Spleen (tissue), 11 donors: ENCODE measurements around the gene SMAD6. TPM values are rescaled to one million over a fixed set of nuclear protein-coding genes. Genes with fewer than 3 reads are reported as not detected.

Experiments
- DNase-seq: peaks from one replicate; pipeline ENCODE4 v3.0.0-alpha.2; 2020
- H3K27ac ChIP-seq, 8 donors: fragments of 200-600 bp; sonication (generic) in 7 of 8; 1 replicate in 4 of 8; 2 replicates in 4 of 8; pipeline versions ENCODE4 v1.5.0 to v1.8.0; 2016 to 2021; ENCODE audit warnings: inconsistent platforms in 4 of 8, mild to moderate bottlenecking in 4 of 8, moderate library complexity in 1 of 8
- H3K27me3 ChIP-seq, 7 donors: fragments of 200-600 bp; sonication (generic) in 6 of 7; replicated peaks in 1 of 7; 1 replicate in 4 of 7; 2 replicates in 3 of 7; pipeline versions ENCODE4 v1.5.0 to v1.8.0; 2016 to 2021; ENCODE audit warnings: inconsistent platforms in 3 of 7, mild to moderate bottlenecking in 1 of 7
- H3K36me3 ChIP-seq, 6 donors: fragments of 200-600 bp; sonication (generic) in 5 of 6; 1 replicate in 4 of 6; 2 replicates in 2 of 6; pipeline versions ENCODE4 v1.5.0 to v1.8.0; 2016 to 2021; ENCODE audit warnings: inconsistent platforms in 2 of 6
- H3K4me1 ChIP-seq, 6 donors: fragments of 200-600 bp; sonication (generic) in 5 of 6; 1 replicate in 3 of 6; 2 replicates in 3 of 6; pipeline versions ENCODE4 v1.5.0 to v1.8.0; 2016 to 2021; ENCODE audit warnings: inconsistent platforms in 3 of 6
- H3K4me3 ChIP-seq, 8 donors: fragments of 200-600 bp; sonication (generic) in 7 of 8; 1 replicate in 4 of 8; 2 replicates in 4 of 8; pipeline versions ENCODE4 v1.5.0 to v1.8.0; 2016 to 2021; ENCODE audit warnings: inconsistent platforms in 4 of 8, mild to moderate bottlenecking in 4 of 8, moderate library complexity in 2 of 8
- H3K9me3 ChIP-seq, 8 donors: fragments of 200-600 bp; sonication (generic) in 7 of 8; 1 replicate in 4 of 8; 2 replicates in 4 of 8; pipeline versions ENCODE4 v1.5.0 to v1.8.0; 2016 to 2021; ENCODE audit warnings: inconsistent platforms in 4 of 8
- POLR2A ChIP-seq, 3 donors: fragments of 450-650 bp; IDR thresholded peaks; one replicate each; pipeline ENCODE4 v1.5.1; 2017; ENCODE audit warnings: antibody characterized with exemption in 3 of 3, mild to moderate bottlenecking in 1 of 3
- POLR2AphosphoS5 ChIP-seq, 3 donors: sonication (generic); formaldehyde crosslinking; IDR thresholded peaks; one replicate each; pipeline ENCODE4 v1.5.1; 2017; ENCODE audit warnings: antibody characterized with exemption in 3 of 3
- WGBS, 5 donors: extraction: QIAGEN DNeasy Blood & Tissue Kit in 3 of 5; methylation state at CpG; one replicate each; pipeline versions ENCODE4 v1.1.5 to v1.1.7; 2013 to 2018; 5-methylcytosine and 5-hydroxymethylcytosine counted together
- intact Hi-C: fragments of 100-400 bp; cut with DNase I; formaldehyde crosslinking; loops from one replicate; pipeline ENCODE4 v1.15.0; 2023; ENCODE audit warnings: low total_unique reads
- polyA plus RNA-seq, 3 donors: library from polyadenylated mRNA; stranded (reverse); fragments of 200-250 nt; gene quantifications; one replicate each; pipeline ENCODE4 v1.2.1, GENCODE V29; 2013
- total RNA-seq, 7 donors: library from RNA; depleted of rRNA in 3 of 7; stranded (reverse); fragments of >200 nt in 3 of 7; fragmentation: NEBNext Ultra II Directional in 4 of 7; extraction: Animal tissue kit (Norgen Biotek cat#: 25700) in 4 of 7; gene quantifications; one replicate each; pipeline versions ENCODE4 v1.1.0 to v1.2.1, GENCODE V29; 2016 to 2021
- TF ChIP-seq, protein P1 (sequence below), 11 experiments: fragments of 200-600 bp in 7 of 11; fragments of 450-650 bp in 4 of 11; sonication (generic) in 4 of 11; IDR thresholded peaks in 8 of 11; conservative IDR thresholded peaks in 3 of 11; 1 replicate in 7 of 11; 2 replicates in 4 of 11; pipeline versions ENCODE4 v1.4.0 to v1.8.0; 2016 to 2021; ENCODE audit warnings: antibody characterized with exemption in 11 of 11, inconsistent platforms in 4 of 11, mild to moderate bottlenecking in 1 of 11
- donor health status: healthy with polysubstance abuse.
- donor health status: DM: no; HTN: no; CAD: no; lungs with moderate emphysema.
- donor health status: DM: no; HTN: no; CAD: no.
- donor health status: Bipolar disorder and iron deficiency.
- donor health status: healthy.
- donor health status: DM: no; HTN: no; CAD: no.
- donor health status: DM: yes; HTN: yes; CAD: no.

The SMAD6 gene
- total and polyA plus RNA-seq, 10 donors = 0.72 to 14.0 (median 4.8) TPM

DNA sequence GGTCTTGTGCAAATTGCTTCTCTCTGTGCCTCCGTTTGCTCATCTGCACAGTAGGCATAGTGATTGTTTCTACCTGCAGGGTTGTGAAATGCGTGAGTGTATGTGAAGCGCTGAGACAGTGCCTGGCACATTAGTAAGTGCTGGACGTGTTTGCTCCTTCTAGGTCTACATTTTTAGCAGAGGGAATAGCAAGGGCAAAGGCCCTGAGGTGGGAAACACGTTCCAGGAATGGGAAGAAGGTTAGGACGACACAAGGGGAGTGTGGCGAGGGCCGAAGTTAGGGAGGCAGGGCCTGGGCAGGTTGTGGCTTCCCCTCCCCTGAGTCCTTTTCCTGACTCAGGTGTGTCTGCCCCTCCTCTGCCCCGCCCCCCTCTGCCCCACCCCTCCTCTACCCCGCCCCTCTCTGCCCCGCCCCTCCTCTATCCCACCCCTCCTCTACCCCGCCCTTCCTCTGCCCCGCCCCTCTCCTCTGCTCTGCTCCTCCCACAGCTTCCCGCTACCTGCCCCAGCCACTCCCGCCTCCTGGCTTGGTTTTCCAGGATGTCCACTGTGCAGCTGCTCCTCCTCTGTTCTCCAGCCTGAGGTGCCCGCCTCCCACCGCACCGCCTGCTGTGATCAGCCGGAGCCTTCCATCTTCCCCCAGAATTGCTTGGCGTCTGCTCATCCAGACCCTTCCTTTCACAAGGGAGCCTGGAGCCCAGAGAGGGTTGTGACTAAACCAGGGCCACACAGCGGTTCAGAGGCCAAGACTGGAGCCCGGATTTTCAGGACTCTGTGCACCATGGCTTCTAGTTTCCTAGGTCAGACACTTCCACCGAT lies 31.1 kb upstream of the SMAD6 start:
- Histone ChIP-seq H3K9me3 (peaks cover 0 to 6% (median 0%) of the 10 kb centered on the region in 8 donors), H3K4me3 (no peak overlapping the region), H3K27ac (no peak overlapping the region), H3K27me3 (no peaks in the 10 kb centered on the region), H3K4me1 (peaks cover 0 to 15% (median 6%) of the 10 kb centered on the region in 6 donors), H3K36me3 (no peaks in the 10 kb centered on the region)
- no peak for DNase-seq
- intact Hi-C loops = no loop called here
- 76 to 87% (median 85%) methylated on average over 14 to 23 of the region's 23 CpGs for WGBS, 5 donors
- TF ChIP-seq, protein P1, sequence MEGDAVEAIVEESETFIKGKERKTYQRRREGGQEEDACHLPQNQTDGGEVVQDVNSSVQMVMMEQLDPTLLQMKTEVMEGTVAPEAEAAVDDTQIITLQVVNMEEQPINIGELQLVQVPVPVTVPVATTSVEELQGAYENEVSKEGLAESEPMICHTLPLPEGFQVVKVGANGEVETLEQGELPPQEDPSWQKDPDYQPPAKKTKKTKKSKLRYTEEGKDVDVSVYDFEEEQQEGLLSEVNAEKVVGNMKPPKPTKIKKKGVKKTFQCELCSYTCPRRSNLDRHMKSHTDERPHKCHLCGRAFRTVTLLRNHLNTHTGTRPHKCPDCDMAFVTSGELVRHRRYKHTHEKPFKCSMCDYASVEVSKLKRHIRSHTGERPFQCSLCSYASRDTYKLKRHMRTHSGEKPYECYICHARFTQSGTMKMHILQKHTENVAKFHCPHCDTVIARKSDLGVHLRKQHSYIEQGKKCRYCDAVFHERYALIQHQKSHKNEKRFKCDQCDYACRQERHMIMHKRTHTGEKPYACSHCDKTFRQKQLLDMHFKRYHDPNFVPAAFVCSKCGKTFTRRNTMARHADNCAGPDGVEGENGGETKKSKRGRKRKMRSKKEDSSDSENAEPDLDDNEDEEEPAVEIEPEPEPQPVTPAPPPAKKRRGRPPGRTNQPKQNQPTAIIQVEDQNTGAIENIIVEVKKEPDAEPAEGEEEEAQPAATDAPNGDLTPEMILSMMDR (IDR thresholded peaks at IDR 0.05 in 8 of 11, conservative IDR thresholded peaks at IDR 0.05 in 3 of 11) = no peak
- TF ChIP-seq POLR2A (IDR thresholded peaks at IDR 0.05) (no peak), POLR2AphosphoS5 (IDR thresholded peaks at IDR 0.05) (no peak)

DNA sequence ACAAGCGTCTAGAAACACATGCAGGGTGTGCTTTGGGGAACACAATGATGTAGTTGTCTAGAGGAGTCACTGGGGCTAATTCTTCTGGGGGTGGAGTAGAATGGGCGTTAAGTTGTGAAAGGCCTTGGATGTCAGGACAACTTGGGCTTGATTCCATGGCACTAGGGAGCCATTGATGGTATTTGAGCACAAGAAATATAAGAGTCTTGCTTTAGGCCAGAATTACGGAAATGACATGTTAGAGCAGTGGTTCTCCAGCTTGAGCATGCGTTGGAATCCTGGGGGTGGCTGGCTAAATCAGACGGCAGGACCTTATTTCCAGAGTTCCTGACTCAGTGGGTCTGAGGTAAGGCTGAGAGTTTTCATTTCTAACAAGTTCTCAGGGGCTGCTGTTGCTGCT lies 29.2 kb upstream of the SMAD6 start:
- H3K27ac ChIP-seq = no peak overlapping the region
- no peak for TF ChIP-seq POLR2AphosphoS5 (IDR thresholded peaks at IDR 0.05)
- no peak for TF ChIP-seq POLR2A (IDR thresholded peaks at IDR 0.05)
- TF ChIP-seq, protein P1 (IDR thresholded peaks at IDR 0.05 in 8 of 11, conservative IDR thresholded peaks at IDR 0.05 in 3 of 11) = no peak
- H3K4me3 ChIP-seq = no peak overlapping the region
- peaks cover 0 to 15% (median 6%) of the 10 kb centered on the region in 6 donors for H3K4me1 ChIP-seq
- intact Hi-C loops = no loop called here
- H3K36me3 ChIP-seq = no peaks in the 10 kb centered on the region
- WGBS, 5 donors = 60 to 77% (median 71%) methylated on average over 5 of the region's 5 CpGs
- H3K27me3 ChIP-seq = no peaks in the 10 kb centered on the region
- H3K9me3 ChIP-seq = peaks cover 0 to 3% (median 0%) of the 10 kb centered on the region in 8 donors
- no peak for DNase-seq

DNA sequence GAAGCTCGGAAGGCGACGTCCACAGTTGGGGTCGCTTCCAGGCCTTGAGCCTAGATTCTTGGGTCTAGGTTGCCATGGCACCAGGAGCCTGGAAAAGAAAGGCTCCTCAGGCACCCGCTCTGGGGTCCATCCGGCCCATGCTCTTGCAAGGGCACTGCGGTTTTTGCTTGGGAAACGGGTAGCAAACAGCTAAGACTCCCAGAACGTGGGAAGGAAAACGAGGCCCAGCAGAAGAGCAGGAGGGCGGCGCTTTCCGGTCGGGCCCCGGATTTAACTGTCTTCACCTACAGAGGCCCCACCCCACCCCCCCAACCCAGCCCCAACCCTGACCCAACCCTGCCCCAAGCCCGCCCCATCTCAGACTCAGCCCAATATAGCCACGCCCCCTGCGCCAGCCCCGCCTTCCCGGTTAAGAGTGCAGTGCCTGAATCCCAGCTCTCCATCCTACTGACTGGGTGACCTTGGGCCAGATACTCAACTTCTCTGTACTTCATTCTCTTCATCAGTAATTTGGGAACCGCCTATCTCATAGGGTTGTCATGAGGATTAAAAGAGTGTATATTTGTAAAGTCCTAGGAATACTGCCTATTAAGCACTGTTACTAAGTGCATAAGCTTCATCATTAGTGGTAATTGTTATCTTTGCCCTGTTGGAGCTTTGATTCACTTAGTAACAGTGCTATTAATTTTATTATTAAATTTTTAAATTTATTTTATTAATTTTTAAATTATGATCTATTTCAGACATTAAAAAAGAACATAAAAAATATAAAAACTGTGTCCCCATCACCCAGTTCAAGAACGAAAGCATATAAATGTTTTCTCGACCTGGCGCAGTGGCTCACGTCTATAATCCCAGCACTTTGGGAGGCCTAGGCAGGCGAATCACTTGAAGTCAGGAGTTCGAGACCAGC lies 28.4 kb upstream of the SMAD6 start:
- TF ChIP-seq POLR2AphosphoS5 (IDR thresholded peaks at IDR 0.05) (no peak), POLR2A (IDR thresholded peaks at IDR 0.05) (no peak)
- TF ChIP-seq, protein P1 (IDR thresholded peaks at IDR 0.05 in 8 of 11, conservative IDR thresholded peaks at IDR 0.05 in 3 of 11) = no peak
- intact Hi-C loops = no loop called here

More for the DNA sequence above, 28.4 kb upstream of the SMAD6 start:
- peak; percentile 83 for DNase-seq
- Histone ChIP-seq H3K9me3 (no peaks in the 10 kb centered on the region), H3K4me3 (no peak overlapping the region), H3K4me1 (peaks cover 0 to 21% (median 6%) of the 10 kb centered on the region in 6 donors), H3K27ac (no peak overlapping the region), H3K36me3 (no peaks in the 10 kb centered on the region), H3K27me3 (no peaks in the 10 kb centered on the region)
- WGBS, 5 donors = 51 to 65% (median 55%) methylated on average over 24 to 27 of the region's 27 CpGs
